Uterus (tissue), 4 donors: Measurements from ENCODE around the gene FMR1NB. TPM values are rescaled to one million over a fixed set of nuclear protein-coding genes. Genes with fewer than 3 reads are reported as not detected.

ENCODE experiments used
- DNase-seq, 2 donors: peaks; one replicate each; pipeline ENCODE4 v3.0.0-alpha.2; 2019 to 2020
- H3K27ac ChIP-seq, 2 donors: fragments of 200-600 bp; sonication (generic); 1 replicate in 1 of 2; 2 replicates in 1 of 2; pipeline ENCODE4 v1.5.1; 2016 to 2018
- H3K27me3 ChIP-seq, 2 donors: fragments of 200-600 bp; sonication (generic); one replicate each; pipeline ENCODE4 v1.5.1; 2018 to 2019; ENCODE audit warnings: control low read depth in 1 of 2
- H3K36me3 ChIP-seq, 2 donors: fragments of 200-600 bp; sonication (generic); one replicate each; pipeline ENCODE4 v1.5.1; 2019; ENCODE audit warnings: control low read depth in 1 of 2
- H3K4me1 ChIP-seq, 2 donors: fragments of 200-600 bp; sonication (generic); one replicate each; pipeline ENCODE4 v1.5.1; 2018 to 2019; ENCODE audit warnings: control low read depth in 1 of 2
- H3K4me3 ChIP-seq, 2 donors: fragments of 200-600 bp; sonication (generic); 1 replicate in 1 of 2; 2 replicates in 1 of 2; pipeline ENCODE4 v1.5.1; 2018 to 2019; ENCODE audit warnings: mild to moderate bottlenecking in 1 of 2
- H3K9me3 ChIP-seq, 2 donors: fragments of 200-600 bp; sonication (generic); one replicate each; pipeline ENCODE4 v1.5.1; 2019; ENCODE audit warnings: control low read depth in 1 of 2
- CTCF ChIP-seq, 4 experiments: fragments of 200-600 bp in 2 of 4; fragments of 450-650 bp in 2 of 4; sonication (generic) in 2 of 4; IDR thresholded peaks; one replicate each; pipeline ENCODE4 v1.5.1; 2016 to 2019; ENCODE audit warnings: antibody characterized with exemption in 4 of 4, mild to moderate bottlenecking in 2 of 4, moderate library complexity in 1 of 4
- POLR2A ChIP-seq, 2 donors: fragments of 450-650 bp; IDR thresholded peaks; one replicate each; pipeline ENCODE4 v1.6.1; 2016; ENCODE audit warnings: antibody characterized with exemption in 2 of 2, mild to moderate bottlenecking in 1 of 2, moderate library complexity in 1 of 2
- intact Hi-C: fragments of 100-400 bp; cut with DNase I; formaldehyde crosslinking; loops from one replicate; pipeline ENCODE4 v1.15.1; 2023; ENCODE audit warnings: low total_unique reads
- total RNA-seq, 4 donors: library from RNA; depleted of rRNA in 3 of 4; stranded (reverse); fragments of >200 nt in 3 of 4; gene quantifications; one replicate each; pipeline versions ENCODE4 v1.1.0 to v1.2.4, GENCODE V29; 2014 to 2023
- donor health status: DM: yes; HTN: yes; CAD: no.

FMR1NB gene
- total RNA-seq, 4 donors from 2014 or later, result not detected

GRCh38 chrX:147950352-147950751 lies 30.8 kb upstream of the FMR1NB start:
- intact Hi-C loops, result no loop called here
- no peak for DNase-seq
- Histone ChIP-seq H3K4me3 (no peak overlapping the region), H3K27me3 (no peaks in the 10 kb centered on the region), H3K36me3 (no peaks in the 10 kb centered on the region), H3K9me3 (no peaks in the 10 kb centered on the region), H3K27ac (no peak overlapping the region), H3K4me1 (no peaks in the 10 kb centered on the region)
- no peak for TF ChIP-seq CTCF (IDR thresholded peaks at IDR 0.05)
- no peak for TF ChIP-seq POLR2A (IDR thresholded peaks at IDR 0.05)

- no peaks in the 10 kb centered on the region for H3K27me3 ChIP-seq
- intact Hi-C loops, result no loop called here
- no peaks in the 10 kb centered on the region for H3K36me3 ChIP-seq
- no peak overlapping the region for H3K4me3 ChIP-seq
- peak in 1 of 2 donors; percentile 15 for DNase-seq
- H3K27ac ChIP-seq, result no peak overlapping the region
- no peak for TF ChIP-seq CTCF (IDR thresholded peaks at IDR 0.05)
- no peaks in the 10 kb centered on the region for H3K4me1 ChIP-seq
- no peaks in the 10 kb centered on the region for H3K9me3 ChIP-seq
These were observed 27.2 kb upstream of the FMR1NB start for GRCh38 chrX:147953976-147954375.

GRCh38 chrX:147957291-147957690 lies 23.8 kb upstream of the FMR1NB start:
- no peaks in the 10 kb centered on the region for H3K4me1 ChIP-seq
- no peak overlapping the region for H3K4me3 ChIP-seq
- no peak overlapping the region for H3K27ac ChIP-seq
- TF ChIP-seq POLR2A (IDR thresholded peaks at IDR 0.05), result no peak
- TF ChIP-seq CTCF (IDR thresholded peaks at IDR 0.05), result no peak
- no peak for DNase-seq
- intact Hi-C loops, result no loop called here
- H3K36me3 ChIP-seq, result no peaks in the 10 kb centered on the region
- no peaks in the 10 kb centered on the region for H3K9me3 ChIP-seq
- H3K27me3 ChIP-seq, result no peaks in the 10 kb centered on the region

- DNase-seq, result no peak
- intact Hi-C loops, result no loop called here
- Histone ChIP-seq H3K4me3 (no peak overlapping the region), H3K27ac (no peak overlapping the region), H3K9me3 (no peaks in the 10 kb centered on the region), H3K4me1 (no peaks in the 10 kb centered on the region), H3K36me3 (no peaks in the 10 kb centered on the region), H3K27me3 (no peaks in the 10 kb centered on the region)
- TF ChIP-seq POLR2A (IDR thresholded peaks at IDR 0.05), result no peak
- no peak for TF ChIP-seq CTCF (IDR thresholded peaks at IDR 0.05)
These were observed 22.8 kb upstream of the FMR1NB start for GRCh38 chrX:147958291-147958690.

- Histone ChIP-seq H3K4me1 (no peaks in the 10 kb centered on the region), H3K4me3 (no peak overlapping the region), H3K27ac (no peak overlapping the region), H3K27me3 (no peaks in the 10 kb centered on the region), H3K9me3 (no peaks in the 10 kb centered on the region), H3K36me3 (no peaks in the 10 kb centered on the region)
- DNase-seq, result no peak
- intact Hi-C loops, result no loop called here
- no peak for TF ChIP-seq POLR2A (IDR thresholded peaks at IDR 0.05)
- TF ChIP-seq CTCF (IDR thresholded peaks at IDR 0.05), result no peak
These were observed 20.4 kb upstream of the FMR1NB start for GRCh38 chrX:147960722-147961121.
